ENCODE measurements around the gene CPNE1.

DNA sequence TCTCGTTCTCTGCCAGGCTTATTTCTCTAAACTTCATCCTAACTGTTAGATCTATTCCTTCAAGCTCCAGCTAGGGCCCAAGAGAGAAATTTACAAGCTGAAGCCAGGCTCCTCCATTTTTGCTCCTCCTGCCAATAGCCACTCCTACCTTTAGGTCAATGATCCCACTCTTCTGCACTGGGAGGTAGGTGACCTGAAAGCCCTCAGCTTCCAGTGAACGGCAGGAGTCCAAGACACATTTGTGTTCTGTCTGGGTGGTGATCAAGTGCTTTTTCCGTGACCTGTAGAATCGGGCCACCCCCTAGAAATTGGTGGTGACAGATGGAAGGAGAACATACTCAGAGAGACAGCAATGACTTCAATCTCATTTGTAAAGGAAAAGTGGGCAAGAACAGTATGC is 25.6 kb upstream of the CPNE1 start:
- TF ChIP-seq, protein P1, sequence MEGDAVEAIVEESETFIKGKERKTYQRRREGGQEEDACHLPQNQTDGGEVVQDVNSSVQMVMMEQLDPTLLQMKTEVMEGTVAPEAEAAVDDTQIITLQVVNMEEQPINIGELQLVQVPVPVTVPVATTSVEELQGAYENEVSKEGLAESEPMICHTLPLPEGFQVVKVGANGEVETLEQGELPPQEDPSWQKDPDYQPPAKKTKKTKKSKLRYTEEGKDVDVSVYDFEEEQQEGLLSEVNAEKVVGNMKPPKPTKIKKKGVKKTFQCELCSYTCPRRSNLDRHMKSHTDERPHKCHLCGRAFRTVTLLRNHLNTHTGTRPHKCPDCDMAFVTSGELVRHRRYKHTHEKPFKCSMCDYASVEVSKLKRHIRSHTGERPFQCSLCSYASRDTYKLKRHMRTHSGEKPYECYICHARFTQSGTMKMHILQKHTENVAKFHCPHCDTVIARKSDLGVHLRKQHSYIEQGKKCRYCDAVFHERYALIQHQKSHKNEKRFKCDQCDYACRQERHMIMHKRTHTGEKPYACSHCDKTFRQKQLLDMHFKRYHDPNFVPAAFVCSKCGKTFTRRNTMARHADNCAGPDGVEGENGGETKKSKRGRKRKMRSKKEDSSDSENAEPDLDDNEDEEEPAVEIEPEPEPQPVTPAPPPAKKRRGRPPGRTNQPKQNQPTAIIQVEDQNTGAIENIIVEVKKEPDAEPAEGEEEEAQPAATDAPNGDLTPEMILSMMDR (IDR thresholded peaks at IDR 0.05 in 4 of 5, conservative IDR thresholded peaks at IDR 0.05 in 1 of 5) = no peak
- no peak for TF ChIP-seq POLR2A (IDR thresholded peaks at IDR 0.05)
